Right cardiac atrium (tissue), 5 donors: ENCODE results near the gene GTF2H3. TPM values are rescaled to one million over a fixed set of nuclear protein-coding genes. Genes with fewer than 3 reads are reported as not detected.

ENCODE experiments used
- ATAC-seq, 2 donors: fragments of 200-7000 bp; cut with Tn5 transposase; one replicate each; pipeline versions ENCODE4 v1.8.0 to v1.9.1; 2020; ENCODE audit warnings: moderate library complexity in 2 of 2, mild to moderate bottlenecking in 1 of 2
- DNase-seq, 3 donors: peaks; one replicate each; pipeline ENCODE4 v3.0.0-alpha.2; 2020
- H3K27ac ChIP-seq: one replicate; pipeline ENCODE4 v1.5.1; 2013; ENCODE audit warnings: mild to moderate bottlenecking, low read length, control low read depth, moderate library complexity
- H3K27me3 ChIP-seq: one replicate; pipeline ENCODE4 v1.6.1; 2013; ENCODE audit not compliant: control insufficient read depth, insufficient read depth
- H3K4me1 ChIP-seq: one replicate; pipeline ENCODE4 v1.6.1; 2013; ENCODE audit warnings: low read length; ENCODE audit not compliant: control insufficient read depth, insufficient read depth
- H3K4me3 ChIP-seq: one replicate; pipeline ENCODE4 v1.5.1; 2013; ENCODE audit warnings: low read length, control low read depth
- H3K9me3 ChIP-seq: one replicate; pipeline ENCODE4 v1.6.1; 2013; ENCODE audit warnings: low read length; ENCODE audit not compliant: control insufficient read depth
- WGBS: extraction: QIAGEN DNeasy Blood & Tissue Kit; methylation state at CpG from one replicate; pipeline ENCODE4 v1.1.7; 2013; 5-methylcytosine and 5-hydroxymethylcytosine counted together
- intact Hi-C, 4 donors: fragments of 100-400 bp; cut with DNase I; formaldehyde crosslinking; loops; one replicate each; pipeline versions ENCODE4 v1.11.0 to v1.14.0; 2022 to 2023
- polyA plus RNA-seq: library from polyadenylated mRNA; stranded (reverse); fragments of 200-250 nt; gene quantifications from one replicate; pipeline ENCODE4 v1.2.3, GENCODE V29; 2013
- total RNA-seq, 4 donors: library from RNA; stranded (reverse); fragmentation: NEBNext Ultra II Directional; extraction: Animal tissue kit (Norgen Biotek cat#: 25700); gene quantifications; one replicate each; pipeline ENCODE4 v1.2.1, GENCODE V29; 2021
- donor health status: healthy with polysubstance abuse.
- donor health status: DM: no; HTN: yes; CAD: no.
- donor health status: DM: no; HTN: no; CAD: no.
- donor health status: DM: no; HTN: yes; CAD: no; lungs with severe emphysema.
- donor health status: DM: yes; HTN: yes; CAD: no.

Gene GTF2H3
- total and polyA plus RNA-seq, 5 donors, result 5.6 to 15.3 (median 12.5) TPM

DNA sequence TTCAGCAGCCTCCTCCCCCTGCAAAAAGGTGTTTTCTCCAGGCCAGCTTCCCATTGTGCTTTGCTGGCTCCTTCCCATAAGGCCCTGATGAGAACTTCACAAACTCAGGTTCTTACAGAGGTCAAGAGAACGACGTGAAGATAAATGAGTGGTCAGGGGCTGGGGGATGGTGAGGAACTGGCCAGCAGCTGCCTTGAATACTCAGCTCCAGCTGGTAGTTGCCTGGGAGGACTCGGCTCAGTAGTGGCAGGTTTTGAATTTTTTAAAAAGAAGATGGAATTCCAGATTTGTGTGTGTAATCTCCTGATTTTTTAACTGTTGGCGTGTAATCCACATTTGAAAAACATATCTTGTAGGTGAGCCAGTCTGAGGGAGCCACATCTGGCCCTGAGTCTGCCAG, 25.9 kb upstream of the GTF2H3 start:
- peaks cover 3% of the 10 kb centered on the region for H3K4me1 ChIP-seq
- no peak overlapping the region for H3K27ac ChIP-seq
- H3K9me3 ChIP-seq, result no peaks in the 10 kb centered on the region
- WGBS, result 72% methylated on average over 4 of the region's 4 CpGs
- no peaks in the 10 kb centered on the region for H3K27me3 ChIP-seq
- no peak for DNase-seq
- H3K4me3 ChIP-seq, result no peak overlapping the region
- intact Hi-C loops, result no loop called here
- no peak for ATAC-seq

DNA sequence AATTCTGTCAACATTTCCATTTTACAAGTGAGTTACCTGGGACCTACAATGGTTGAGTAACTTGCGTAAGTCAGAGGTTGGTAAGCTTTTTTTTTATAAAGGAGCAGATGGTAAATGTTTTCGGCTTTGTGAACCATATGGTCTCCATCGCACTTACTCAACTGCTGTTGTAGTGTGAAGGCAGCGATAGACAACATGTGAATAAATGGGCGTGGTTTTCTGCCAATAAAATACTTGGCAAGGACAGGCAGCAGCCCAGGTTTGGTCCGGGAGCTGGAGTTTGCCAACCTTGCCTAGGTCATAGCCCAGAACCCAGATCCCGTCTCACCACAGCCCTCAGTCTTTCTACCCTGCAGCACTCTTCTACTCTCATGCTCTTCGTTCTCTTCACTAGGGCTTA, 25.4 kb upstream of the GTF2H3 start:
- DNase-seq (no peak), ATAC-seq (no peak)
- Histone ChIP-seq H3K4me1 (no peaks in the 10 kb centered on the region), H3K4me3 (no peak overlapping the region), H3K27me3 (no peaks in the 10 kb centered on the region), H3K9me3 (no peaks in the 10 kb centered on the region), H3K27ac (no peak overlapping the region)
- 88% methylated on average over 8 of the region's 8 CpGs for whole genome bisulfite sequencing
- intact Hi-C loops, result no loop called here

DNA sequence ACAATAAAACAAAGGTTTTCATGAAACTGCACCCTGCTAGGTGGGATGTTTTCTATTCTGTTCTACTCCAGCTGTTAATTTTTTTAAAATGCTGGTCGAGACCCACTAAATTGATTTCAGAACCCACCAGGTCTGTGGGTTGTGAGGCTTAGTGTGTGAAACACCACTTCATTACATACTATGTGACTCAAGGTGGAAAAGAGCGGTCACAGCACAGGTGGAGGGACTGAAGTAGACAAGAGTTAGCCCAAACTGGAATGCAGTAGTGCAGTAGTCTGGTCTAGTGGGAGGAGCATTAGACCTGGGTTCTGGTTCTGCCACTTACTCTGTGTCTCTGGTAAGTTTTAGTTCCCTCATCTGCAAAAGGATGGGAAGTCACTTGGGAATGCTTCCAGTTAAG, 19.5 kb upstream of the GTF2H3 start:
- intact Hi-C loops, result no loop called here
- H3K27ac ChIP-seq, result peak overlapping the region; percentile 45

GRCh38 chr12:123614531-123614930, 19.1 kb upstream of the GTF2H3 start:
- ATAC-seq, result peak; percentile 60
- WGBS, result 53% methylated on average over 4 of the region's 4 CpGs
- peaks cover 2% of the 10 kb centered on the region for H3K4me1 ChIP-seq
- no peaks in the 10 kb centered on the region for H3K27me3 ChIP-seq
- peak overlapping the region; percentile 45 for H3K27ac ChIP-seq
- intact Hi-C loops, result no loop called here
- no peak overlapping the region for H3K4me3 ChIP-seq
- peak; percentile 17 to 57 (median 52) for DNase-seq
- H3K9me3 ChIP-seq, result no peaks in the 10 kb centered on the region

More for the DNA sequence above, 19.5 kb upstream of the GTF2H3 start:
- DNase-seq (no peak), ATAC-seq (no peak)
- H3K9me3 ChIP-seq, result no peaks in the 10 kb centered on the region
- H3K4me1 ChIP-seq, result peaks cover 2% of the 10 kb centered on the region
- H3K4me3 ChIP-seq, result no peak overlapping the region
- WGBS, result 94% methylated on average over 2 of the region's 2 CpGs
- H3K27me3 ChIP-seq, result no peaks in the 10 kb centered on the region

DNA sequence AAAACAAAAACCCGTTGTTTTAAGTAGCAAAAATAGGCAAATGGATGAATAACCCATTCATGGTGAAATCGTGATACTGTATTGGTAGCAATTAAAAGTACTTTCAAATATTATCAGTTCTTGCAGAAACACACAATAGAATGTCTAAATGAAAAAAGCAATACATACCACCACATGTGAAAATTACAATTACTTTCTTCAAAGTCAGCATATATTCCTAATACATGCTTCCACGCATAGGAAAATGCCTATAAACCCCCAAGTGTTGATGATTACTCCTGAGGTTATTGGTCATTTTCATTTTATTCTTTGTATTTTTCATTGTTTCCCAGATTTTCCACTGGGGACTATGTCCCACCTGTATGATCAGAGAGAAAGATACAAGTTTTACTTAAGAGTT, 16.5 kb upstream of the GTF2H3 start:
- Histone ChIP-seq H3K27me3 (no peaks in the 10 kb centered on the region), H3K27ac (no peak overlapping the region), H3K4me1 (peaks cover 2% of the 10 kb centered on the region), H3K9me3 (no peaks in the 10 kb centered on the region), H3K4me3 (no peak overlapping the region)
- ATAC-seq (no peak), DNase-seq (no peak)
- intact Hi-C loops, result no loop called here
- WGBS, result 88% methylated on average over 3 of the region's 3 CpGs

DNA sequence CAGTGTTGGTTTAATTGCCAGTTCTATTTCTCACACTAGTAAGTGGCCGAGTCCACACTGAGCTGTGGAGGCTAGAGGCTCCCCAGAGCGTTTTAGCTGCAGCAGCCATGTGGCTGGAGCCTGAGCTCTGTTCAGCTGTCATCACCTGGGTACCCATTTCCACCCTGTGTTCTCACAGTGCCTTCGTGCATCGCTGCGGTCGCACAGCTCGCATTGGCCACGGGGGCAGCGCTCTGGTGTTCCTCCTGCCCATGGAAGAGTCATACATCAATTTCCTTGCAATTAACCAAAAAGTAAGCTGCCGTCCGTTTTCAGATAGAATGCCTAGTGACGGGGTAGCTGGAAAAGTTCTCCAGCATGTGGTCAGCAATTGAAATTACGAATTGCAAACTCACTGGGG, 16.0 kb upstream of the GTF2H3 start:
- peaks cover 2% of the 10 kb centered on the region for H3K4me1 ChIP-seq
- H3K27ac ChIP-seq, result no peak overlapping the region
- intact Hi-C loops, result no loop called here
- no peak overlapping the region for H3K4me3 ChIP-seq
- no peaks in the 10 kb centered on the region for H3K9me3 ChIP-seq
- ATAC-seq (no peak), DNase-seq (no peak)
- WGBS, result 86% methylated on average over 13 of the region's 13 CpGs
- H3K27me3 ChIP-seq, result no peaks in the 10 kb centered on the region

GRCh38 chr12:123621101-123621500, 12.5 kb upstream of the GTF2H3 start:
- Histone ChIP-seq H3K27me3 (no peaks in the 10 kb centered on the region), H3K27ac (no peak overlapping the region), H3K4me1 (no peaks in the 10 kb centered on the region), H3K4me3 (no peak overlapping the region), H3K9me3 (no peaks in the 10 kb centered on the region)
- ATAC-seq (no peak), DNase-seq (no peak)
- 75% methylated on average over 8 of the region's 8 CpGs for WGBS
- intact Hi-C loops, result no loop called here

DNA sequence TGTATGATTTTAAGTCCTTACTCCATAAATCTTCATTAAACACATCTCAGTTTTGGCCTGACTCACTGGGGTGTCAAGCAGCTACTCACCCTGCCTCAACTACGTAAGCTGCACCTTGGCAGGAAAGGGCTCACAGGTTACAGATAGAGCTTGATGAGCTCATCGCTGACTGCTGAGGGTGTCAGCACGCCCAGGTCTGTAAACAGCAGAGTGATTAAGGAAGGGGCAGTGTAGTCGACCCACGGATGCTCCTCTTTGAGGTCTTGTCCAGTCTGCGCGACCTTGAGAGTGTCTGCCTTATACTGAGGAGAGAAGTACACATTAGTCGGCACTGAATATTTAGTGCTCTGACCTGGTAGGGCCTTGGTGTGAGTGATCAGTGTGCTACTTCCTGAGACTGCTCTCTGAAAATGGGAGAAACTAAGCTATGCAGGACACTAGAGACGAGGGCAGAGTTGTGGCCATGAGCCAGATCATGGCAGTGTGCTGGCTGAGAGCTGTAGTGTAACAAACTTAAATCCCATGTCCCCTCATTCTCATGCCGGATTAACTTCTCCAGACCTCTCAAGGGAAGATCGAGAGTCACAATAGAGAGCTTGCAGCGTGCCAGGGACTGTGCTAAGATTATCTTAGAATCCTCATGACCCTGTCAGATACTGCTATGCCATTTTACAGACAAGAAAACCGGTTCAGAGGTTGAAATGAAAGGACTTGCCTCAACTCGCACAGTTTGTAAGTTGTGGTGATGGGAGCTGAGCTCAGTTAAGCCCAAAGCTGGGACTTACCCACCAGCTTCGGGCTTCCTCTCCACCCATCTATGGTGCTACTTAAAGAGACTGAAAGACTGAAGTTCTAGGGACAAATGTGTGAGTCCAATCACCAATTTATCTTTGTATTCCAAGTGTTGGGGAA, 11.8 kb upstream of the GTF2H3 start:
- Histone ChIP-seq H3K4me3 (no peak overlapping the region), H3K9me3 (no peaks in the 10 kb centered on the region), H3K27ac (no peak overlapping the region), H3K4me1 (no peaks in the 10 kb centered on the region), H3K27me3 (no peaks in the 10 kb centered on the region)
- DNase-seq, result no peak
- whole genome bisulfite sequencing, result 78% methylated on average over 15 of the region's 15 CpGs
- intact Hi-C loops, result no loop called here
- ATAC-seq, result peak in 1 of 2 donors; percentile 33

DNA sequence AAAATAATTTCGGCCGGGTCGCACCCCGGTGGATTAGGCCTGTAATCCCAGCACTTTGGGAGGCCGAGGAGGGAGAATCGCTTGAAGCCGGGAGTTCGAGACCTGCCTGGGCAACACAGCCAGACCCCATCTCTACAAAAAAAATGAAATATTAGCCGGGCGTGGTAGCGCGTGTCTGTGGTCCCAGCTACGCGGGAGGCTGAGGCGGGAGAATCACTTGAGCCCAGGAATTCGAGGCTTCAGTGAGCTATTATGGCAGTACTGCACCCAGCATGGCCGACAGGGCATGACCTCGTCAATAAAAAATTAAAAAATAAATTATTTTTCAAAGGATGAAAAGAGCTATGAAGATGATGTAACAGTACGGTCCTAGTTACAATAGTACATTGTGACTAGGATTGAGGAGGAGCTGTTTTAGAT, 523 bp downstream of the GTF2H3 start:
- intact Hi-C loops, result no loop called here
- H3K9me3 ChIP-seq, result no peaks in the 10 kb centered on the region

GRCh38 chr12:123643911-123644310, 10.3 kb downstream of the GTF2H3 start:
- no peaks in the 10 kb centered on the region for H3K9me3 ChIP-seq
- intact Hi-C loops, result no loop called here
- DNase-seq, result no peak
- 91% methylated on average over 7 of the region's 7 CpGs for WGBS
- no peaks in the 10 kb centered on the region for H3K4me1 ChIP-seq
- no peak for ATAC-seq
- H3K4me3 ChIP-seq, result no peak overlapping the region
- H3K27me3 ChIP-seq, result no peaks in the 10 kb centered on the region
- no peak overlapping the region for H3K27ac ChIP-seq

More for the DNA sequence above, 523 bp downstream of the GTF2H3 start:
- Histone ChIP-seq H3K27me3 (no peaks in the 10 kb centered on the region), H3K4me1 (no peaks in the 10 kb centered on the region), H3K27ac (peak overlapping the region; percentile 82), H3K4me3 (peak overlapping the region; percentile 61)
- 18% methylated on average over 19 of the region's 19 CpGs for WGBS
- ATAC-seq (no peak), DNase-seq (no peak)

DNA sequence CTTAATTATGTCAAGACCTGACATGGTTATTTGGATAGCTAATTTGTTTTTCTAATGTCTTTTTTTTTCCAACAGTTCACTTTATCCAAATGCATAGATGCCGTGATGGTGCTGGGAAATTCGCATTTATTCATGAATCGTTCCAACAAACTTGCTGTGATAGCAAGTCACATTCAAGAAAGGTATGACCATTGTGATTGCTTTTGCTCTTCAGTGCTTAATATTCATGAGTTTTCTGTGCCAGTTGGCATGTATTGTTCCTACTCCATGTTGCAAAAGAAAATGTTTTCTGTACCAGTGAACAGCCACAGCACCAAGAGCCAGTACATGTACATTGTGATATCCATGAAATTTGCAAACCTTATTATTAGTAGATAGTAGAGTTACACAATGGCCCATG, 11.8 kb downstream of the GTF2H3 start:
- 96% methylated on average over 3 of the region's 3 CpGs for WGBS
- intact Hi-C loops, result no loop called here
- ATAC-seq (no peak), DNase-seq (no peak)
- Histone ChIP-seq H3K9me3 (no peaks in the 10 kb centered on the region), H3K4me1 (no peaks in the 10 kb centered on the region), H3K27me3 (no peaks in the 10 kb centered on the region), H3K4me3 (no peak overlapping the region), H3K27ac (no peak overlapping the region)
